ENCODE measurements around the gene ANKLE2. TPM values are rescaled to one million over a fixed set of nuclear protein-coding genes. Genes with fewer than 3 reads are reported as not detected.

ANKLE2 gene
- total RNA-seq, 2 donors from 2014 or later, result 78.0 to 104 TPM

DNA sequence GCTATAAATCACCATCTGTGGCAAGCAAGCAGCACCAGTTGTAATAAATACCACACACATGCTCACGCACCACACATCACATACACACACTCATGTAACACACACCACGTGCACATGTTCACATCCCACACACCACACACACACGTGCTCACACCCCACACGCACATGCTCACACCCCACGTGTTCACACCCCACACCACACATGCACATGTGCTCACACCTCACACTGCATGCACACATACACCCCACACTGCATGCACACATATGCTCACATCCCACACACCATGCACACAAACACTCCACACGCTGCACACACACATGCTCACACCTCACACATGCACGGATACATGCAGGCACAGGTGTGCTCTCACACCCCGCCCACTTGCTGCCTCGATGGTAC, 22.9 kb upstream of the ANKLE2 start:
- H3K4me3 ChIP-seq, result no peak overlapping the region
- DNase-seq (ENCODE audit: low spot score) (no peak), ATAC-seq (ENCODE audit: insufficient number of reproducible peaks, low FRiP score, low read depth) (no peak)
- H3K27ac ChIP-seq, result no peak overlapping the region
- H3K36me3 ChIP-seq, result peaks cover 84% of the 10 kb centered on the region
- no peaks in the 10 kb centered on the region for H3K9me3 ChIP-seq
- H3K4me1 ChIP-seq (ENCODE audit: control insufficient read depth in 1 of 2, low read depth in 2 of 2), result no peaks in the 10 kb centered on the region
- H3K27me3 ChIP-seq (replicated peaks; ENCODE audit: insufficient read depth), result no peaks in the 10 kb centered on the region
- no peak for TF ChIP-seq CTCF (IDR thresholded peaks at IDR 0.05)

- H3K36me3 ChIP-seq, result peaks cover 81% of the 10 kb centered on the region
- ATAC-seq (ENCODE audit: insufficient number of reproducible peaks, low FRiP score, low read depth), result no peak
- H3K9me3 ChIP-seq, result no peaks in the 10 kb centered on the region
- no peak for TF ChIP-seq CTCF (IDR thresholded peaks at IDR 0.05)
- no peaks in the 10 kb centered on the region for H3K4me1 ChIP-seq (ENCODE audit: control insufficient read depth in 1 of 2, low read depth in 2 of 2)
- no peak for DNase-seq (ENCODE audit: low spot score)
- no peaks in the 10 kb centered on the region for H3K27me3 ChIP-seq (replicated peaks; ENCODE audit: insufficient read depth)
- H3K27ac ChIP-seq, result no peak overlapping the region
- H3K4me3 ChIP-seq, result no peak overlapping the region
Measured at GRCh38 chr12:132783917-132784531, 22.4 kb upstream of the ANKLE2 start.

GRCh38 chr12:132781938-132782337, 20.3 kb upstream of the ANKLE2 start:
- H3K4me1 ChIP-seq (ENCODE audit: control insufficient read depth in 1 of 2, low read depth in 2 of 2), result peaks cover 0 to 4% of the 10 kb centered on the region in 2 donors
- no peak overlapping the region for H3K27ac ChIP-seq
- ATAC-seq (ENCODE audit: insufficient number of reproducible peaks, low FRiP score, low read depth) (no peak), DNase-seq (ENCODE audit: low spot score) (no peak)
- peaks cover 82% of the 10 kb centered on the region for H3K36me3 ChIP-seq
- no peaks in the 10 kb centered on the region for H3K27me3 ChIP-seq (replicated peaks; ENCODE audit: insufficient read depth)
- H3K9me3 ChIP-seq, result no peaks in the 10 kb centered on the region
- H3K4me3 ChIP-seq, result no peak overlapping the region
- TF ChIP-seq CTCF (IDR thresholded peaks at IDR 0.05), result no peak

GRCh38 chr12:132779781-132780353, 18.2 kb upstream of the ANKLE2 start:
- Histone ChIP-seq H3K27me3 (replicated peaks; ENCODE audit: insufficient read depth) (no peaks in the 10 kb centered on the region), H3K36me3 (peaks cover 79% of the 10 kb centered on the region), H3K4me3 (no peak overlapping the region), H3K9me3 (no peaks in the 10 kb centered on the region), H3K4me1 (ENCODE audit: control insufficient read depth in 1 of 2, low read depth in 2 of 2) (peaks cover 0 to 5% of the 10 kb centered on the region in 2 donors), H3K27ac (no peak overlapping the region)
- TF ChIP-seq CTCF (IDR thresholded peaks at IDR 0.05), result no peak
- ATAC-seq (ENCODE audit: insufficient number of reproducible peaks, low FRiP score, low read depth), result no peak
- DNase-seq (ENCODE audit: low spot score), result no peak

DNA sequence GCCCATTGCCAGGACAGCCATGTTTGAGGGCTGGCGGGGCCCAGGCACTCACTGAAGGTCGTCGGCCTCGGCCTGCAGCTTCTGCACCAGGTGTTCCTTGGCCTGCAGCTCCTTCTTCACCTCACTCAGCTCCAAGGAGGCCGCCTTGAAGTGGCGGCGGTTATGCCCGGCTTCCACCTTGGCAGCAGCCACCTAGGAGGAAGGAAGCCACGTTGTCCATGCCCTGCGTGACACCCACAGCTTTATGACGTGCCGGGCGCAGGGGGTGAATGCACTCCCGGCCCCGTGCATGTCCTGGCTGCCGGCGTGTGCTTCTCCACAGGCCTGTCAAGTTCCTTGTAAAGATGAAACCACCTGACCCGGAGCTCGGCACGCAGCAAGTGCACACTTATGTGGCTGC, 16.0 kb upstream of the ANKLE2 start:
- TF ChIP-seq CTCF (IDR thresholded peaks at IDR 0.05), result no peak
- Histone ChIP-seq H3K27ac (no peak overlapping the region), H3K36me3 (peaks cover 84% of the 10 kb centered on the region)

More for the DNA sequence above, 16.0 kb upstream of the ANKLE2 start:
- Histone ChIP-seq H3K27me3 (replicated peaks; ENCODE audit: insufficient read depth) (no peaks in the 10 kb centered on the region), H3K4me3 (no peak overlapping the region), H3K9me3 (no peaks in the 10 kb centered on the region), H3K4me1 (ENCODE audit: control insufficient read depth in 1 of 2, low read depth in 2 of 2) (peaks cover 0 to 5% of the 10 kb centered on the region in 2 donors)
- DNase-seq (ENCODE audit: low spot score) (no peak), ATAC-seq (ENCODE audit: insufficient number of reproducible peaks, low FRiP score, low read depth) (no peak)
